ENCODE data around the gene PRR5L.
A peak's percentile ranks its signal among the peaks of the same experiment; 100 is the strongest.

Gene PRR5L

DNA sequence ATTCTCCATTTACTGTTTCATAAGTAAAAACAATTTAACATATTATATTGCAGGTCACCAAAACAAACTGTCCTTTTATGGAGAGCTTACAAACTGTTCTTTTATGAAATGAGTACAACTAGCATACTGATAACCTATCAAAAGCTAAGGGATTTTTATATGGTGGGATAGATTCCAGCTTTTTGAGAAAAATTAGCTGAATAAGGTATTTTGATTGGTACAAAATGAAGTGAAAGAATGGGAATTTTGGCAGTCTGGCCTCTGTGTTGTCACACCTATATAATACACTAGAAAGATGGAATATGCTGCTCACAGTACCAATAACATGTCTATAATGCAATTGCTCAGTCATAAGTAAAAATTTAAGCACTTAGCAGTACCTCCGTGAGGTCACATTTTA, 202.6 kb downstream of the PRR5L start:
- no peak overlapping the region for H2AK5ac ChIP-seq (ENCODE audit: low read length)
- H2BK120ac ChIP-seq (ENCODE audit: insufficient read depth, low read length, poor library complexity) = no peak overlapping the region
- no peak for DNase-seq
- no peaks in the 10 kb centered on the region for H3K27me3 ChIP-seq (ENCODE audit: insufficient read depth, low read length)
- H3K23ac ChIP-seq (ENCODE audit: low read length) = no peak overlapping the region
- no peak overlapping the region for H3K9ac ChIP-seq (ENCODE audit: low read length)
- H4K12ac ChIP-seq (ENCODE audit: low read depth, low read length) = no peak overlapping the region
- no peak overlapping the region for H3K27ac ChIP-seq (ENCODE audit: low read depth, low read length)
- H3K79me2 ChIP-seq (ENCODE audit: control insufficient read depth, insufficient read depth, low read length, poor library complexity) = no peaks in the 10 kb centered on the region
- peaks cover 2 to 5% of the 10 kb centered on the region in 2 experiments for H3K4me1 ChIP-seq (ENCODE audit: control insufficient read depth in 1 of 2, insufficient read depth in 2 of 2, low read length in 2 of 2)
- no peak overlapping the region for H3K4me3 ChIP-seq (ENCODE audit: low read depth, low read length)
- WGBS (ENCODE audit: extremely low coverage, insufficient coverage, insufficient read length) = no CpG with 5 or more reads among the region's 1 CpG
- H2BK5ac ChIP-seq (ENCODE audit: low read depth, low read length, poor library complexity) = no peak overlapping the region
- no peak overlapping the region for H2AFZ ChIP-seq (ENCODE audit: insufficient read depth, low read length, poor library complexity)
- no peak overlapping the region for H3K18ac ChIP-seq (ENCODE audit: low read length)
- no peaks in the 10 kb centered on the region for H3K9me3 ChIP-seq (ENCODE audit: insufficient read depth, low read depth, low read length)
- no peak overlapping the region for H2BK12ac ChIP-seq (ENCODE audit: low read length)
- H3K36me3 ChIP-seq (ENCODE audit: control insufficient read depth in 1 of 2, insufficient read depth in 2 of 2, low read length in 2 of 2) = peaks cover 12 to 13% of the 10 kb centered on the region in 2 experiments
- no peak overlapping the region for H3K4ac ChIP-seq (ENCODE audit: low read depth, low read length)
- no peak overlapping the region for H4K91ac ChIP-seq (ENCODE audit: low read depth, low read length)
- H3K4me2 ChIP-seq (ENCODE audit: low read length) = no peak overlapping the region
- no peak overlapping the region for H4K8ac ChIP-seq (ENCODE audit: low read depth, low read length)
- H3K79me1 ChIP-seq (ENCODE audit: low read length) = peaks cover 2% of the 10 kb centered on the region
- H3K14ac ChIP-seq (ENCODE audit: low read length) = no peak overlapping the region

DNA sequence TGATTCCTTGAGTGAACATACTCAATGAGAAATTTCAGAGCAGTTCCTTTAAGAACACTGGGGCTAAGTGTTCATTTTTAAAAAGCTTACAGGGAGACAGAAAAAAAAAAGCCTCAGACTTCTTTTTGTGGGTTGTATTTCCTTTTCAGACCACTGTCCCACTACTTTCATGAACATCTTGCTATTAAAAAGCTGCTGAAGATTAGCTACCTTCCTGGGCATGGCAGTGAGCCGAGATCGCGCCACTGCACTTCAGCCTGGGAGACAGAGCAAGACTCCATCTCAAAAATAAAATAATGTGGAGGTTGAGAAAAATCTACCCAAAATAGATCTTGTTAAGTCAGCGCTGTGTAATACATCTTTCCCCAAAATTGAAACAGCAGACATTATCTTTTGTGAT, 203.2 kb downstream of the PRR5L start:
- Histone ChIP-seq H3K36me3 (ENCODE audit: control insufficient read depth in 1 of 2, insufficient read depth in 2 of 2, low read length in 2 of 2) (peaks cover 9 to 12% of the 10 kb centered on the region in 2 experiments), H3K27ac (ENCODE audit: low read depth, low read length) (no peak overlapping the region), H3K18ac (ENCODE audit: low read length) (no peak overlapping the region), H4K8ac (ENCODE audit: low read depth, low read length) (no peak overlapping the region), H3K4me1 (ENCODE audit: control insufficient read depth in 1 of 2, insufficient read depth in 2 of 2, low read length in 2 of 2) (peaks cover 2 to 5% of the 10 kb centered on the region in 2 experiments), H3K4me3 (ENCODE audit: low read depth, low read length) (no peak overlapping the region), H3K79me2 (ENCODE audit: control insufficient read depth, insufficient read depth, low read length, poor library complexity) (no peaks in the 10 kb centered on the region), H2AK5ac (ENCODE audit: low read length) (no peak overlapping the region), H2AFZ (ENCODE audit: insufficient read depth, low read length, poor library complexity) (no peak overlapping the region), H3K9ac (ENCODE audit: low read length) (no peak overlapping the region), H3K27me3 (ENCODE audit: insufficient read depth, low read length) (no peaks in the 10 kb centered on the region), H4K12ac (ENCODE audit: low read depth, low read length) (no peak overlapping the region), H3K79me1 (ENCODE audit: low read length) (peaks cover 2% of the 10 kb centered on the region), H3K4ac (ENCODE audit: low read depth, low read length) (no peak overlapping the region), H3K9me3 (ENCODE audit: insufficient read depth, low read depth, low read length) (no peaks in the 10 kb centered on the region), H3K14ac (ENCODE audit: low read length) (no peak overlapping the region), H3K4me2 (ENCODE audit: low read length) (no peak overlapping the region), H4K91ac (ENCODE audit: low read depth, low read length) (no peak overlapping the region), H2BK120ac (ENCODE audit: insufficient read depth, low read length, poor library complexity) (no peak overlapping the region), H2BK12ac (ENCODE audit: low read length) (no peak overlapping the region), H3K23ac (ENCODE audit: low read length) (no peak overlapping the region), H2BK5ac (ENCODE audit: low read depth, low read length, poor library complexity) (no peak overlapping the region)
- no CpG with 5 or more reads among the region's 4 CpGs for WGBS (ENCODE audit: extremely low coverage, insufficient coverage, insufficient read length)
- DNase-seq = no peak

DNA sequence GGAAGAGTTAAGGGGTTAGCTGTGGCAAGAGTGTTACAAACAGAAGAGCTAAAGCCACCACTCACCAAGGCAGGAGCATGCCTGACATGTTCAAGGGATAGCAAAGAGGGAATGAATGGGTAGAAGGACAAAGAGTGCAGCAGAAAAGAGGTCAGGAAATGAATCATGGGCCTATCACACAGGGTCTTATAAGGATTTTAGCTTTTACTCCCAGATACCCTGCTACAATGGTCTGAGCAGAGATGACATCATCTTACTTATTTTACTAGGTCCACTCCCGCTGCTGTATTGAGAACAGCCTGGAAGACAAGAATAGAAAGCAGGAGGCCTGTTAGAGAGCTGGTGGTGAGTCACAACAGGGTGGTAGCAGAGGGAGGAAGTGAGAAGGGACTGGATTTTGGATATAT, 204.2 kb downstream of the PRR5L start:
- Histone ChIP-seq H3K36me3 (ENCODE audit: control insufficient read depth in 1 of 2, insufficient read depth in 2 of 2, low read length in 2 of 2) (peaks cover 9 to 12% of the 10 kb centered on the region in 2 experiments), H4K91ac (ENCODE audit: low read depth, low read length) (no peak overlapping the region), H3K4ac (ENCODE audit: low read depth, low read length) (no peak overlapping the region), H4K12ac (ENCODE audit: low read depth, low read length) (no peak overlapping the region), H3K14ac (ENCODE audit: low read length) (no peak overlapping the region), H2BK12ac (ENCODE audit: low read length) (no peak overlapping the region), H3K79me1 (ENCODE audit: low read length) (peaks cover 2% of the 10 kb centered on the region), H3K4me3 (ENCODE audit: low read depth, low read length) (no peak overlapping the region), H3K23ac (ENCODE audit: low read length) (no peak overlapping the region), H2BK5ac (ENCODE audit: low read depth, low read length, poor library complexity) (no peak overlapping the region), H3K27ac (ENCODE audit: low read depth, low read length) (peak overlapping the region; percentile 66), H3K9me3 (ENCODE audit: insufficient read depth, low read depth, low read length) (no peaks in the 10 kb centered on the region), H3K27me3 (ENCODE audit: insufficient read depth, low read length) (no peaks in the 10 kb centered on the region), H3K79me2 (ENCODE audit: control insufficient read depth, insufficient read depth, low read length, poor library complexity) (no peaks in the 10 kb centered on the region), H2AK5ac (ENCODE audit: low read length) (no peak overlapping the region), H2AFZ (ENCODE audit: insufficient read depth, low read length, poor library complexity) (no peak overlapping the region), H3K4me1 (ENCODE audit: control insufficient read depth in 1 of 2, insufficient read depth in 2 of 2, low read length in 2 of 2) (peaks cover 2 to 5% of the 10 kb centered on the region in 2 experiments), H3K18ac (ENCODE audit: low read length) (no peak overlapping the region), H2BK120ac (ENCODE audit: insufficient read depth, low read length, poor library complexity) (no peak overlapping the region), H4K8ac (ENCODE audit: low read depth, low read length) (peak overlapping the region; percentile 33), H3K4me2 (ENCODE audit: low read length) (no peak overlapping the region), H3K9ac (ENCODE audit: low read length) (no peak overlapping the region)
- DNase-seq = peak in 1 of 2 donors; percentile 15
- no CpG with 5 or more reads among the region's 1 CpG for WGBS (ENCODE audit: extremely low coverage, insufficient coverage, insufficient read length)

DNA sequence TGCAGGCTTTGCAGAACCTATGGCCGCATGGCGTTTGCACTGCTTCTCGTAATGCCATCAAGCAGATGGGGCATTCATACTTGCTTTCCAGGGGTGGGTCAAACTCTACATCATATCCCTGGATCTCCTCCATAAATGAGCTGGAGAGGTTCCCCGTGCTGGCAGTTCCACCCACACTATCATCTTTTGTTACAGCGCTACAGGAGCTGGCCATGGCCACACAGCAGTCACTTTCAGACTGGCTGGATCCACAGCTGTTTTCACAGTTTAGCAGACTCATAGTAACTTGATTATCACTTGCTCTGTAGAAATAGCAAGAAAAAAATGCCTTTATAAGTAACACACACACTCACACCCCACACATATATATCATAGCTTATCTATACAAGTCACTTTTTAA, 205.1 kb downstream of the PRR5L start:
- Histone ChIP-seq H3K4me3 (ENCODE audit: low read depth, low read length) (no peak overlapping the region), H2BK12ac (ENCODE audit: low read length) (peak overlapping the region; percentile 76), H2BK5ac (ENCODE audit: low read depth, low read length, poor library complexity) (no peak overlapping the region), H3K27me3 (ENCODE audit: insufficient read depth, low read length) (no peaks in the 10 kb centered on the region), H2BK120ac (ENCODE audit: insufficient read depth, low read length, poor library complexity) (no peak overlapping the region), H3K4ac (ENCODE audit: low read depth, low read length) (peak overlapping the region; percentile 21), H4K12ac (ENCODE audit: low read depth, low read length) (no peak overlapping the region), H3K36me3 (ENCODE audit: control insufficient read depth in 1 of 2, insufficient read depth in 2 of 2, low read length in 2 of 2) (peaks cover 6 to 8% of the 10 kb centered on the region in 2 experiments), H3K9ac (ENCODE audit: low read length) (no peak overlapping the region), H2AK5ac (ENCODE audit: low read length) (peak overlapping the region; percentile 29), H3K79me2 (ENCODE audit: control insufficient read depth, insufficient read depth, low read length, poor library complexity) (no peaks in the 10 kb centered on the region), H3K14ac (ENCODE audit: low read length) (no peak overlapping the region), H4K8ac (ENCODE audit: low read depth, low read length) (peak overlapping the region; percentile 19), H3K27ac (ENCODE audit: low read depth, low read length) (no peak overlapping the region), H3K4me2 (ENCODE audit: low read length) (no peak overlapping the region), H2AFZ (ENCODE audit: insufficient read depth, low read length, poor library complexity) (no peak overlapping the region), H4K91ac (ENCODE audit: low read depth, low read length) (peak overlapping the region; percentile 28), H3K18ac (ENCODE audit: low read length) (no peak overlapping the region), H3K23ac (ENCODE audit: low read length) (no peak overlapping the region), H3K4me1 (ENCODE audit: control insufficient read depth in 1 of 2, insufficient read depth in 2 of 2, low read length in 2 of 2) (peaks cover 2 to 5% of the 10 kb centered on the region in 2 experiments), H3K9me3 (ENCODE audit: insufficient read depth, low read depth, low read length) (no peaks in the 10 kb centered on the region), H3K79me1 (ENCODE audit: low read length) (peaks cover 2% of the 10 kb centered on the region)
- no peak for DNase-seq
- WGBS (ENCODE audit: extremely low coverage, insufficient coverage, insufficient read length) = no CpG with 5 or more reads among the region's 5 CpGs

Data from trophoblast cell (in vitro differentiated cells and primary cell).